ENCODE measurements around the gene ZNF414. TPM values are rescaled to one million over a fixed set of nuclear protein-coding genes. Genes with fewer than 3 reads are reported as not detected.

The ZNF414 gene
- total RNA-seq, 3 donors from 2014 or later = 7.4 to 13.5 (median 7.5) TPM

GRCh38 chr19:8537099-8537498 lies 23.1 kb upstream of the ZNF414 start:
- H3K9me3 ChIP-seq = no peaks in the 10 kb centered on the region
- intact Hi-C loops (cut with DNase I; ENCODE audit: low total_unique reads) = no loop called here
- no peak overlapping the region for H3K27ac ChIP-seq
- H3K4me3 ChIP-seq = no peak overlapping the region
- H3K4me1 ChIP-seq = no peaks in the 10 kb centered on the region
- H3K27me3 ChIP-seq = no peaks in the 10 kb centered on the region
- no peaks in the 10 kb centered on the region for H3K36me3 ChIP-seq
- TF ChIP-seq POLR2A (IDR thresholded peaks at IDR 0.05) = no peak
- TF ChIP-seq CTCF (IDR thresholded peaks at IDR 0.05) = no peak
- TF ChIP-seq POLR2AphosphoS5 (IDR thresholded peaks at IDR 0.05) = no peak
- no peak for DNase-seq (ENCODE audit: low spot score in 2 of 2)

GRCh38 chr19:8536282-8536681 lies 22.3 kb upstream of the ZNF414 start:
- Histone ChIP-seq H3K27ac (no peak overlapping the region), H3K4me3 (no peak overlapping the region), H3K36me3 (no peaks in the 10 kb centered on the region), H3K27me3 (no peaks in the 10 kb centered on the region), H3K4me1 (no peaks in the 10 kb centered on the region), H3K9me3 (no peaks in the 10 kb centered on the region)
- DNase-seq (ENCODE audit: low spot score in 2 of 2) = no peak
- TF ChIP-seq CTCF (IDR thresholded peaks at IDR 0.05) = no peak
- TF ChIP-seq POLR2A (IDR thresholded peaks at IDR 0.05) = no peak
- no peak for TF ChIP-seq POLR2AphosphoS5 (IDR thresholded peaks at IDR 0.05)
- intact Hi-C loops (cut with DNase I; ENCODE audit: low total_unique reads) = no loop called here

DNA sequence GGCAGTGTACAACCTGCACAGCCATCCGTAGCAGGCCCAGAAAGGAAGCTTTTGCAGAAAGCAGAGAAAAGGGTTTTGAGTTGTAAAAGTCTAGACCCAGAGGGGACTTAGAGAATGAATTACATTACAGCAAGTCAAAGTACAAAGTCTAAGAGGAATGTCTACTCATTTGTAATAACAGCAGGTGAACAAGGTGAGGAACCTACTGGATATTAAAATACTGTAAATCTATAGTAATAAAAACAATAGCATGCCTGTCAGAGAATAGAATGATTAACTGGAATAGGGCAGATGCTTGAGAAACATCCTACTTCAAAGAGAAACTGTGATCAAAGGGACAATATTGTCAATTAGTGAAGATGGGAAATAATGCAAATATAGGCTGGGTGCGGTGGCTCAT lies 18.3 kb upstream of the ZNF414 start:
- TF ChIP-seq POLR2AphosphoS5 (IDR thresholded peaks at IDR 0.05) (no peak), POLR2A (IDR thresholded peaks at IDR 0.05) (no peak), CTCF (IDR thresholded peaks at IDR 0.05) (no peak)
- DNase-seq (ENCODE audit: low spot score in 2 of 2) = no peak
- intact Hi-C loops (cut with DNase I; ENCODE audit: low total_unique reads) = no loop called here
- H3K27me3 ChIP-seq = no peaks in the 10 kb centered on the region
- H3K36me3 ChIP-seq = no peaks in the 10 kb centered on the region
- no peaks in the 10 kb centered on the region for H3K9me3 ChIP-seq
- no peak overlapping the region for H3K4me3 ChIP-seq
- H3K4me1 ChIP-seq = no peaks in the 10 kb centered on the region
- H3K27ac ChIP-seq = no peak overlapping the region

- no peak overlapping the region for H3K27ac ChIP-seq
- no peaks in the 10 kb centered on the region for H3K36me3 ChIP-seq
- TF ChIP-seq POLR2AphosphoS5 (IDR thresholded peaks at IDR 0.05) (no peak), CTCF (IDR thresholded peaks at IDR 0.05) (no peak), POLR2A (IDR thresholded peaks at IDR 0.05) (no peak)
- H3K4me3 ChIP-seq = no peak overlapping the region
- no peaks in the 10 kb centered on the region for H3K9me3 ChIP-seq
- H3K27me3 ChIP-seq = no peaks in the 10 kb centered on the region
- no peak for DNase-seq (ENCODE audit: low spot score in 2 of 2)
- H3K4me1 ChIP-seq = no peaks in the 10 kb centered on the region
- intact Hi-C loops (cut with DNase I; ENCODE audit: low total_unique reads) = no loop called here
These were observed 17.5 kb upstream of the ZNF414 start for GRCh38 chr19:8531470-8531869.

DNA sequence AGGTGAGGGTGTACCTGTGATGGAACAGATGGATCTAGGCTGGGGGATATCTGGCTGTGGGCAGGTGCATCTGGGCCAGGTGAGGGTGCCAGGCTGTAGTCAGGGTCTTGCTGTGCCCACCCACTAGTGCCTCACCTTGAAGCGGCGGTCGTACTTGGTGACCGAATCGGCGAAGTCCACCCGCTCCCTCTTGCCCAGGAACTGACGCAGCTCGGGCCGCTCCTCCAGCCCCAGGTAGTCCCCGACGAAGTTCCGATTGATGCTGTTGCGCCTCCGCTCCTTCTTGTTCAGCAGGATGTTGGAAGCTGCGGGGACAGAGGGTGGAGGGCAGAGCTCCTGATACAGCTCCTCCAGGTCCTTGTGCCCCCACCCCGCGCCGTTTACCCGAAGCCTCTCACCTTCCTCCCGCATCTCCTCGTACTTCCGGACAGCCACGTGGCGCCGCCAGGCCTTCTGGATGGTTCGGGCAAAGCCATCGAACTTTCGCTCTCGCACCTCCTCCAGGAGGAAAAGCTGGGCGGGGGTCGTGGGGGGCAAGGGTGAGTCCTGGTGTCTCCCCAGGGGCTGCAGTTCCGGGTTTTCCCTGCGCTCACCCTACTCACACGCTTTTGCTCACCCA lies 16.2 kb upstream of the ZNF414 start:
- intact Hi-C loops (cut with DNase I; ENCODE audit: low total_unique reads) = no loop called here
- H3K9me3 ChIP-seq = no peaks in the 10 kb centered on the region
- H3K27me3 ChIP-seq = no peaks in the 10 kb centered on the region

More for the DNA sequence above, 16.2 kb upstream of the ZNF414 start:
- no peak for TF ChIP-seq POLR2AphosphoS5 (IDR thresholded peaks at IDR 0.05)
- no peak for TF ChIP-seq CTCF (IDR thresholded peaks at IDR 0.05)
- no peak for TF ChIP-seq POLR2A (IDR thresholded peaks at IDR 0.05)
- Histone ChIP-seq H3K4me1 (no peaks in the 10 kb centered on the region), H3K4me3 (no peak overlapping the region), H3K27ac (no peak overlapping the region), H3K36me3 (no peaks in the 10 kb centered on the region)
- DNase-seq (ENCODE audit: low spot score in 2 of 2) = no peak
